OCI-M1 (cell line): ENCODE data around the gene GLYATL1.

ENCODE experiments used
- DNase-seq: peaks from one replicate; lab custom pipeline; 2025; lab: John Stamatoyannopoulos, UW

GLYATL1 gene, protein sequence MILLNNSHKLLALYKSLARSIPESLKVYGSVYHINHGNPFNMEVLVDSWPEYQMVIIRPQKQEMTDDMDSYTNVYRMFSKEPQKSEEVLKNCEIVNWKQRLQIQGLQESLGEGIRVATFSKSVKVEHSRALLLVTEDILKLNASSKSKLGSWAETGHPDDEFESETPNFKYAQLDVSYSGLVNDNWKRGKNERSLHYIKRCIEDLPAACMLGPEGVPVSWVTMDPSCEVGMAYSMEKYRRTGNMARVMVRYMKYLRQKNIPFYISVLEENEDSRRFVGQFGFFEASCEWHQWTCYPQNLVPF

GRCh38 chr11:58939277-58939676 is at the start of gene GLYATL1:
Gene GLYATL1 (plus strand): TSS chr11:58939488. CDS start chr11:58947088, 7,600 bp downstream.
- no peak for DNase-seq

DNA sequence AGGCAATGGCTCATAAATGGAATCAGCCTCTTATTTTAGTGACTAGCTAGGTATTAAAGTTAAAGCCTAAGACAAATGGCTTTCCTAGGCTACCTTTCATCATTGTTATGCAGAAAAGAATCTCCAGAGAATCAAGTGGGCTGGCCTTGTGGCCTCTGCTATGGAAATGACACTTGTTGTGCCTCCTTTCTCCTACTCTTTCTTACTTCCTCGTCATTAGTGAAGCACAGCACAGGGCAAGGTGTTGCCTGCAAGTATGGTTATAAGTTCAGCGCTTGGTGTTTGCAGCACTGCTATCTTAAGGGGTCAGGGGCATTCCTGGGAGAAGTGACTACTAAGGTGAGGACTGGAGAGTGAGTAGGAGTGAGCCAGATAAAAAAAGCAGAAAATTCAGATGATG is 45.4 kb upstream of the GLYATL1 start:
- DNase-seq, result no peak

GRCh38 chr11:58898106-58898505 is 41.2 kb upstream of the GLYATL1 start:
- DNase-seq, result no peak

DNA sequence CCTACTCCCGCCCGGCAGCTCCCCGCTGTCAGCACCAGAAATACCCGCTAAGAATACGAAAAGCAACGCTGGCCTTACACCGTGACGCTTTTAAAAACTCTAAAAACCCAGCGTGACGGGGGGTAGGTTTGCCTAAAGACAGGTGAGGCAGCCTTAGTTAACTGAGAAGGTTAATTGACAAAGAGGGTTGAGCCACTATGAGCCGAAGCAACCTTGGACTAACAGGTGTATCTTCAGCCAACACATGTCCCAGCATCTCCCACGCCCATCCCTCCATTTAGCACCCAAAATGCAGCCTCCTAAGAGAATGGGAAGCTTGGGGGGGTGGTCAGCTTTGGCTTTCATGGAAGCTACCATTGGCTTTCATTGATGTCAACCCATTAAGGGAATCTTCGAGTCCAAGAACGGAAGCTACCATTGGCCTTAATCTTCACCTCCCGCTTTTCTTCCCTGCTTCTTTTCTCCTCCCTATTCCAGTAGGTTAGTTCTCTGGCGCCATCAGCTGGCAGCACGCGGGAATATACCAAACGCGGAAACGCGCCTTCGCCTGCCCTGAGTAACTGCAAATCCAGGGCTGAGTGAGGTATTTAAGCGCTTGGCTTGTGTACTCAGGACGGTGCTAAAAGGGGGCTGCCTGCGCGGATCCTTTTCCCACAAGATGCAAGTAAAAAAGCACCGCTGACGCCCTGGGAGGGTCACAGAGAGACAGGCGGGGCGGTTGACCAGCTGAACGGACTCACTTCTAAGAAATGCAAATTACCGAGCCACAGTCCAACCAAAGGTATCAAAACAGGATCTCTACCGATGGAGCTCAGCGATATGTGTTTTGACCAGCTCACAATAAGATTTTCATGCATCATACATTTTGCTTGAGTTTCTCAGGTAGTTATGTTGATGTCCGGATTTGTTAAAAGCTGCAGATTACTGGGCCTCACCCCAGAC is 38.5 kb upstream of the GLYATL1 start:
- DNase-seq, result peak; percentile 82

DNA sequence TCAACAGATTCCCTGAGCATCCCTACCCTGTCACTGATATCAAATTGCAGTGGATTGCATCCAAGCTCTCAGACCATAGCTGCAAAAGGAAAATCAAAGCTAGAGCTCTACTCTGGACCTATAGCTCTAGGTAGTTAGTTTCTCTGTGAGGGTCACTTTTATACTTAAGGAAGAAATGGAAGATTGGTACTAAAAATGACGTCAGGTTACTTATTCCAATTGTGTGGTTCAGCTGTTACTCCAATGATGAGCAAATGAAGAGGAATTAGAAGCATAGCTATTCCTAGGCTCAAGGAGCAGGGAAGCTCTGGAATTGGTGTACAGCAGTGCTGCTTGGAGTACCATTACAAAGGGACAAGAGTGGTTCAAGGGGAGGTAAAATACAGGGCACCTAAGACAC is 36.4 kb upstream of the GLYATL1 start:
- no peak for DNase-seq

DNA sequence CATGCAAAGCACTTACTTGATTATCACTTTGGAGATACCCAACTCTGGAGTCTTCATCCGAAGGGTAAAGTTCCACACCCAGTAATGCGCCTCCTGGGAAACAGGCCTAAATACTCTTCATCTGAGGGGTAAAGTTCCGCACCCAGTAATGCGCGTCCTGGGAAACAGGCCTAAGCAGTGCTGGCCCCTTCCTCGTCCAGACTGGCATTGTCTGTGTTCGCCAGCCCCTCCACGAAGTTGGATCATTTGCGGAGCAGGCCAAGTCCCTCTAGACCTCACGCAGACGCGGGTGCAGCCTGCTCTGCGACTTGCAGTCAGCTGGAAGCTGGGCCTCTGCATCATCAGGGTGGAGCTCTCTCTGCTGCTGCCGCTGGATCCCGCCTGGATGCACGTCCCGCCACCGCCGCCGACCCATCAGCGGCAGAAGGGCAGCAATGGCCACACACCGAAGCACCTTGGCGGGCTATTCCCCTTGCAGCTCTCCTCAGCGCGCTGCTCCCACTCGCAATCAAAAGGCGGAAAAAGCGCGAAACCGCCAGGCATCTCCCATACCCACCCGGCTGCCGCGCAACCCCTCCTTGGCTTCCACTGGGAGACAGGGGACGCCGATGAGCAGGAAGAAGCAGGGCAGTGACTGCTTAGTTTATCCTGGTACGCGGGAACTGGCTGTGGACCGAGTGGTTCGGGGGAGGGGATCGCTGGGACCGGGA is 34.1 kb upstream of the GLYATL1 start:
- DNase-seq, result no peak

- no peak for DNase-seq
These were observed 33.4 kb upstream of the GLYATL1 start for GRCh38 chr11:58905721-58906547.

DNA sequence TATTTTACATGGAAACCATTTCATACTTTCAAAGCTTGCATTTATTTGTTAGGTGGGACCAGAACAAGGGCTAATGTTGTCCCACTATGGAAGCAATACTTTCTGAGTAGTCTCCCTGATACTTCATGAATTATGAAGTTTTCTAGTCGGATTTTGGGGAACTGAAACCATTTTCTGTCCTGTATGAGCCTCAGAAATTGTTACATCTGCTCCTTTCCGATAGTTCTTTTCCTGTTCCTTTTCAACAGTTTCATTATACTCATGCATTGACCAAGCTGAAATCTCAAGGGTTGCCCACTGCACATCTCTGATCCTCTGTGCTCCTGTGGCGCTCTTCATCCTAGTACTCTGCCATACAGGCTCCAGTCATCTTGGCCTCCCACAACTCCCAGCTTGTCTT is 31.5 kb upstream of the GLYATL1 start:
- DNase-seq, result no peak

- no peak for DNase-seq
These were observed 27.2 kb upstream of the GLYATL1 start for GRCh38 chr11:58912124-58912523.

DNA sequence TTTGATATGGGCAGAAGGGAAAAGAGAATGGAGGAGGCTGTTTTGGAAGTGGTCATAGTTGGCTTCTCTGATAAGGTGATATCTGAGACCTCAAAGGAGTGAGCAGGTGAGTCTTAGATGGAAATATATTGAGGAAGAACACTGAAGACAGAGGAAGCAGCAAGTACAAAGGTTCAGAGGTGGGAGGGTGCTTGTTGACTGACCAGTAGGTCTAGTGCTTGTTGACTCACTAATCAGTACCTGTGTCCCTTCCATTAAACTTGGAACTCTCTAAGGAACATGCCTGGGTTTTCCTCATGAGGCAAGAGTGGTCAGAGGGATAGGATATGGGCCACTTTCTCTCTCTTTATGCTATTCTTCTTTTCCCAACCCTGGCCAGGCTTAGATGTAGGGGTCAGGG is 25.6 kb upstream of the GLYATL1 start:
- no peak for DNase-seq

- DNase-seq, result no peak
These were observed 24.3 kb upstream of the GLYATL1 start for GRCh38 chr11:58914821-58915543.

GRCh38 chr11:58916637-58917036 is 22.7 kb upstream of the GLYATL1 start:
- DNase-seq, result no peak

DNA sequence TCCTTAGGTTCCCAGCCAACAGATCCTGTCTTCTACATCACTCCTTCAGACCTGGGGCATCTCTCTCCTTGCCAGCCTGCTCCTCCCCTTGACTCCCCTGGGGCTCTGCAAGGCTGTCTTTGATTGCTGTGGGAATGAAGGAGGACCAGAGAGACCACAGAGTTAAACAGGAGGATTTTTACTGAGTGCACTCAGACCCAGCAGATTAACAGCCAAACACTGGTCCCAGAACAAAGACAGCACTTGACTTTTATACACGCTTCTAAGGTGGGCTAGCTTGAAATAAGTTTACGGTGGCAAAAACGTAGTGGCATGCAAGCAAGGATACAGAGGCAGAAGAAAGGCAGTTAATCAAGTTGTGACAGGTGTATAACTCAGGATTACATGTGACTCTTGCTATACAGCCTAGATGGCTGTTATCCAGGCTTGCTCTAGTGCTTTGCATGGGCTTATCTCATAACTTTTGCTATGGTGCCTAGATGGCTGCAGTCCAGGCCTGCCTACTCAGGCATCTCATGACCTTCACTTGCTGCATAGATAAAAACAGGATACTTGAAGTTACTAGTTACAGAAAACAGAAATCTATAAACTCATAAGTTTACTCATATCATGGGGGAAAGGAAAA is 22.0 kb upstream of the GLYATL1 start:
- no peak for DNase-seq

- no peak for DNase-seq
These were observed 19.7 kb upstream of the GLYATL1 start for GRCh38 chr11:58919561-58919960.

DNA sequence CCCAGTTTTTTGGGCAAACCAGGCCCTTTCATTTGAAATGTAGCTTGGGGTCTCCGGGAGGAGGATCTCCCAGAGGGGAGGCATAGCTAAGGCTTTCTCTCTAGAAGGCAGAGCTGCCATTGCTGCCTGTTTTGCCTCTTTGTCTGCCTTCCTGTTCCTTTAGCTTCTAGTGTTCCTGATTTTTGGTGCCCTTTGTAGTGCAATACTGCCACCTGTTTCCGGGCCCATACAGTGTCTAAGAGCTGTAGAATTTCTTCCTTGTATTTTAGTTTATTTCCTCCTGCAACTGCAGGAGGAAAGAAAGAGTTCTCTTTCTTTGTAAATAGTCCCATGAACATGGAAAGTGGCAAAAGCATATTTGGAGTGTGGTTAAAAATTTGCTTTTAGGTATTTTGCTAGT is 19.3 kb upstream of the GLYATL1 start:
- DNase-seq, result no peak

DNA sequence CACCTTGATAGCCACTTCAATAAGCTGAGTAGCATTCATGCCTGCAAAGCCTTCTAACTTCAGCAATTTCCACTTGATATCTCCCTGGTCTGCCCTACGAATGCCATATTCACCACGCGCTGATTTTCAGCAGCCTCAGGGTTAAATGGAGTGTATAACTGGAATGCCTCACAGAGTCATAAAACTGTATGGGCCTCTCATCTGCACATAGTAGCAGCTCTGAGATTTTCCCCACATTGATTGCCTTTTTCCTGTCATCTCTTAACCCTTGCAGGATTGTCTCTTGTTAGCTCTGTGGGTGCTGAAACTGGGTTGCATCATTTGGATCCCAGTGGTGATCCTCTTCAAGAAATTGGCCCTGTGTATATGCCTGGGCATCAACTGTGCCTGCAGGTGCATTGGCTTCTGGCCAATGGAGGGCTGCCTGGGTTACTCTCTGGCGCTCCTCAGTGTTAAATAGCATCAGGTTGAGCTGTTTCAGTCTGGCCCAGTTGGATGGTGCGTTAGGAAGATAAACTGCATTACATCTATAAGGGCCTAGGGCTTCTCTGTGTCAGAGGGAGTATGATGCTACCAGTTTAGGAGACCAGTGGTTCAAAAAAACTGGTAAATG is 17.4 kb upstream of the GLYATL1 start:
- DNase-seq, result no peak

- DNase-seq, result no peak
These were observed 16.8 kb upstream of the GLYATL1 start for GRCh38 chr11:58922479-58922878.

DNA sequence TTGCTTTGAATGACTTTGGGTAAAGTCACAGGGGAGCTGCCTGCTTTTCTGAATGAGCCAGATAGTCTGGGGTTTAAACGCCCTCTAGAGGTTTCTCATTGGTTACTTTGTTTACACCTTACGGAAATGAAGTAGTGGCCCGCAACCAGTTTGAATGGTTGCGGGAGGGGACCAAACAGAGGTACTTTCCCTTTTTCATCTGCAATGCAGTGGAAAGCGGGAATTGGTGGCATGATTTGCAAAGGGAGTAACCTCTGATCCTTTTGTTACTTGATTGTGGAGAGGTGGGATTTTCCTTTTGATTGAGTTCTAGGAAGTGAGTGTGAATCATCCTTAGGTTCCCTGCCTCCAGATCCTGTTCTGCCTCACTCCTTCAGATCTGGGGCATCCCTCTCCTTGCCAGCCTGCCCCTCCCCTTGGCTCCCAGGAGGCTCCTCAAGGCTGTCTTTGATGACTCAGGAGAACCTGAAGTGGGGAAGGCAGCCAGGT is 15.9 kb upstream of the GLYATL1 start:
- peak; percentile 60 for DNase-seq

- DNase-seq, result no peak
These were observed 15.1 kb upstream of the GLYATL1 start for GRCh38 chr11:58924230-58924629.

DNA sequence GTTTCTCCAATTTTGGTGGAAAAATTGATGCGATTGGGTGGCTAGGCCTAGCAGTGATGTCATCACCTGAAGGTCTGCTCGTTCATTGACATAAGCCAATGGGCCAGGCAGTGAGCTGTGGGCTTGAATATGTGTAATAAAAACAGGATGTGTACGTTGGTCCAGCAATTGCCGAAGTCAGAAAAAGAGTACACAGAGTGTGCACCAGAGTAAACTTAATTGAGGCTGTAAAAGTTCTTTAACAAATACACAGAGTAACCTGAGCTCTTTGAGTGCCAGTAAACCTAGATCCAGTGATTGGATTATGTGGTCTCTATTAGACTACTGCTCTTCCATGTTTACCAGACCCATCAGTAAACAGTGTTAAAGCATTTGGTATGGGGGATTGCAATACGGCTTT is 13.0 kb upstream of the GLYATL1 start:
- no peak for DNase-seq
